Effector memory CD8-positive, alpha-beta T cell (primary cell): ENCODE data around the gene PLEKHA7.
"Not testable (repeated sequence)": the region's sequence is repeated elsewhere in the genome, so short reads cannot be mapped to it uniquely, and the experiment has no call there.

Source experiments
- ATAC-seq: fragments of 150-1000 bp; cut with Tn5 transposase; replicated peaks from 2 replicates; pipeline ENCODE4 v1.10.0; 2021; ENCODE audit warnings: mild to moderate bottlenecking, moderate library complexity
- DNase-seq, 3 experiments: peaks; one replicate each; pipeline ENCODE4 v3.0.0; 2021
- H3K27ac Mint-ChIP-seq, 2 donors: one replicate each; pipeline ENCODE4 v1.8.0; 2022; ENCODE audit warnings: mild to moderate bottlenecking in 2 of 2, mixed read lengths in 2 of 2, moderate library complexity in 2 of 2
- H3K27me3 Mint-ChIP-seq, 2 donors: one replicate each; pipeline ENCODE4 v1.8.0; 2022; ENCODE audit warnings: mixed read lengths in 2 of 2
- H3K36me3 Mint-ChIP-seq: one replicate; pipeline ENCODE4 v1.8.0; 2022; ENCODE audit warnings: mild to moderate bottlenecking, moderate library complexity, mixed read lengths; ENCODE audit not compliant: insufficient read depth
- H3K4me1 Mint-ChIP-seq, 2 donors: one replicate each; pipeline ENCODE4 v1.8.0; 2022; ENCODE audit warnings: low read depth in 2 of 2, mixed read lengths in 2 of 2
- H3K4me3 Mint-ChIP-seq, 2 donors: one replicate each; pipeline ENCODE4 v1.8.0; 2022; ENCODE audit warnings: mild to moderate bottlenecking in 2 of 2, mixed read lengths in 2 of 2, moderate library complexity in 2 of 2
- H3K9me3 Mint-ChIP-seq, 2 donors: one replicate each; pipeline ENCODE4 v1.8.0; 2022; ENCODE audit warnings: mixed read lengths in 2 of 2
- total RNA-seq, 9 experiments: gene quantifications; one replicate each; lab custom pipeline; 2026; lab: John Stamatoyannopoulos, UW

Gene PLEKHA7
- 1.3 to 13.6 (median 6.2) reads per million in 9 experiments for total RNA-seq

GRCh38 chr11:17014321-17014832 is at the start of gene PLEKHA7:
TSS of gene PLEKHA7 (minus strand) at chr11:17014414. CDS start at chr11:17014401, 13 bp downstream.
- H3K4me3 Mint-ChIP-seq: peak within 1 kb of the TSS; percentile 92 to 95
- no peaks in the 10 kb centered on the region for H3K36me3 Mint-ChIP-seq
- DNase-seq (peak in 1 of 3 experiments; percentile 8), ATAC-seq (peak; percentile 59)
- H3K9me3 Mint-ChIP-seq: no peaks in the 10 kb centered on the region
- peaks cover 17 to 18% of the 10 kb centered on the region in 2 donors for H3K27me3 Mint-ChIP-seq
- peak within 1 kb of the TSS; percentile 78 to 88 for H3K27ac Mint-ChIP-seq
- H3K4me1 Mint-ChIP-seq: peaks cover 4 to 7% of the 10 kb centered on the region in 2 donors

GRCh38 chr11:17063171-17064002 is 49.2 kb upstream of the PLEKHA7 start:
- Mint-ChIP-seq H3K4me1 (no peaks in the 10 kb centered on the region), H3K27me3 (no peaks in the 10 kb centered on the region), H3K9me3 (no peaks in the 10 kb centered on the region), H3K27ac (peak overlapping the region in 1 of 2 donors; percentile 51), H3K36me3 (peaks cover 3% of the 10 kb centered on the region), H3K4me3 (no peak overlapping the region)
- DNase-seq: peak; percentile 34 to 39 (median 37)
- ATAC-seq: peak; percentile 65

GRCh38 chr11:17051146-17051545 is 36.9 kb upstream of the PLEKHA7 start:
- H3K27me3 Mint-ChIP-seq, ATAC-seq, H3K4me1 Mint-ChIP-seq, H3K36me3 Mint-ChIP-seq, H3K27ac Mint-ChIP-seq, DNase-seq, H3K4me3 Mint-ChIP-seq, H3K9me3 Mint-ChIP-seq: not testable (repeated sequence)

GRCh38 chr11:17048491-17048890 is 34.3 kb upstream of the PLEKHA7 start:
- H3K36me3 Mint-ChIP-seq, H3K4me3 Mint-ChIP-seq, ATAC-seq, DNase-seq, H3K27me3 Mint-ChIP-seq, H3K9me3 Mint-ChIP-seq, H3K27ac Mint-ChIP-seq, H3K4me1 Mint-ChIP-seq: not testable (repeated sequence)

GRCh38 chr11:17046690-17047089 is 32.5 kb upstream of the PLEKHA7 start:
- H3K4me1 Mint-ChIP-seq: no peaks in the 10 kb centered on the region
- H3K4me3 Mint-ChIP-seq: no peak overlapping the region
- peaks cover 1 to 3% of the 10 kb centered on the region in 2 donors for H3K27me3 Mint-ChIP-seq
- no peak overlapping the region for H3K27ac Mint-ChIP-seq
- DNase-seq: no peak
- no peaks in the 10 kb centered on the region for H3K36me3 Mint-ChIP-seq
- ATAC-seq: no peak
- no peaks in the 10 kb centered on the region for H3K9me3 Mint-ChIP-seq

- peaks cover 25 to 36% of the 10 kb centered on the region in 2 donors for H3K27me3 Mint-ChIP-seq
- H3K36me3 Mint-ChIP-seq: no peaks in the 10 kb centered on the region
- ATAC-seq (no peak), DNase-seq (no peak)
- no peak overlapping the region for H3K27ac Mint-ChIP-seq
- H3K9me3 Mint-ChIP-seq: no peaks in the 10 kb centered on the region
- peaks cover 0 to 2% of the 10 kb centered on the region in 2 donors for H3K4me1 Mint-ChIP-seq
- H3K4me3 Mint-ChIP-seq: no peak overlapping the region
Observed at GRCh38 chr11:17036666-17037658, 22.7 kb upstream of the PLEKHA7 start.

GRCh38 chr11:17034027-17034426 is 19.8 kb upstream of the PLEKHA7 start:
- not testable (repeated sequence) for DNase-seq, H3K4me3 Mint-ChIP-seq, H3K9me3 Mint-ChIP-seq, ATAC-seq, H3K4me1 Mint-ChIP-seq, H3K36me3 Mint-ChIP-seq, H3K27ac Mint-ChIP-seq
- peaks cover 0 to 20% of the 10 kb centered on the region in 2 donors for H3K27me3 Mint-ChIP-seq

- Mint-ChIP-seq H3K27ac (no peak overlapping the region), H3K4me1 (no peaks in the 10 kb centered on the region), H3K9me3 (no peaks in the 10 kb centered on the region), H3K4me3 (no peak overlapping the region), H3K36me3 (no peaks in the 10 kb centered on the region), H3K27me3 (peaks cover 0 to 4% of the 10 kb centered on the region in 2 donors)
- DNase-seq: no peak
- ATAC-seq: no peak
Observed at GRCh38 chr11:17026487-17027082, 12.4 kb upstream of the PLEKHA7 start.

GRCh38 chr11:17024924-17025323 is 10.7 kb upstream of the PLEKHA7 start:
- no peak overlapping the region for H3K27ac Mint-ChIP-seq
- H3K27me3 Mint-ChIP-seq: no peaks in the 10 kb centered on the region
- DNase-seq (no peak), ATAC-seq (no peak)
- H3K36me3 Mint-ChIP-seq: no peaks in the 10 kb centered on the region
- no peaks in the 10 kb centered on the region for H3K4me1 Mint-ChIP-seq
- no peak overlapping the region for H3K4me3 Mint-ChIP-seq
- no peaks in the 10 kb centered on the region for H3K9me3 Mint-ChIP-seq

- no peaks in the 10 kb centered on the region for H3K9me3 Mint-ChIP-seq
- H3K36me3 Mint-ChIP-seq: no peaks in the 10 kb centered on the region
- ATAC-seq: no peak
- H3K4me1 Mint-ChIP-seq: no peaks in the 10 kb centered on the region
- no peak overlapping the region for H3K27ac Mint-ChIP-seq
- DNase-seq: no peak
- no peaks in the 10 kb centered on the region for H3K27me3 Mint-ChIP-seq
- H3K4me3 Mint-ChIP-seq: no peak overlapping the region
Observed at GRCh38 chr11:17021511-17021910, 7.3 kb upstream of the PLEKHA7 start.

GRCh38 chr11:17020831-17021230 is 6.6 kb upstream of the PLEKHA7 start:
- Mint-ChIP-seq H3K27me3 (peaks cover 5% of the 10 kb centered on the region in 2 donors), H3K4me3 (no peak overlapping the region), H3K36me3 (no peaks in the 10 kb centered on the region), H3K9me3 (no peaks in the 10 kb centered on the region), H3K4me1 (no peaks in the 10 kb centered on the region), H3K27ac (no peak overlapping the region)
- DNase-seq: no peak
- no peak for ATAC-seq

- H3K4me3 Mint-ChIP-seq: no peak overlapping the region
- DNase-seq (no peak), ATAC-seq (no peak)
- no peak overlapping the region for H3K27ac Mint-ChIP-seq
- H3K27me3 Mint-ChIP-seq: peaks cover 17 to 18% of the 10 kb centered on the region in 2 donors
- H3K9me3 Mint-ChIP-seq: no peaks in the 10 kb centered on the region
- H3K4me1 Mint-ChIP-seq: peaks cover 4 to 7% of the 10 kb centered on the region in 2 donors
- H3K36me3 Mint-ChIP-seq: no peaks in the 10 kb centered on the region
Observed at GRCh38 chr11:17019232-17019631, 5.0 kb upstream of the PLEKHA7 start.

GRCh38 chr11:17015627-17016126 is 1.5 kb upstream of the PLEKHA7 start:
- Mint-ChIP-seq H3K36me3 (no peaks in the 10 kb centered on the region), H3K27ac (no peak overlapping the region), H3K4me3 (peak overlapping the region in 1 of 2 donors; percentile 95), H3K9me3 (no peaks in the 10 kb centered on the region), H3K4me1 (peaks cover 4 to 7% of the 10 kb centered on the region in 2 donors), H3K27me3 (peaks cover 17 to 18% of the 10 kb centered on the region in 2 donors)
- ATAC-seq (no peak), DNase-seq (no peak)
